ENCODE results near the gene TBC1D22A.
A peak's percentile ranks its signal among the peaks of the same experiment; 100 is the strongest.
"Not testable (repeated sequence)": the region's sequence is repeated elsewhere in the genome, so short reads cannot be mapped to it uniquely, and the experiment has no call there.

TBC1D22A gene

GRCh38 chr22:47164514-47165337 lies 402.3 kb downstream of the TBC1D22A start:
- no peak for DNase-seq

- DNase-seq, result peak; percentile 63 to 84
These were observed 403.0 kb downstream of the TBC1D22A start for GRCh38 chr22:47165338-47166032.

- DNase-seq, result peak in 1 of 2 experiments; percentile 84
These were observed 403.6 kb downstream of the TBC1D22A start for GRCh38 chr22:47166033-47166404.

GRCh38 chr22:47166446-47167016 lies 404.1 kb downstream of the TBC1D22A start:
- DNase-seq, result no peak

- DNase-seq, result no peak
These were observed 404.6 kb downstream of the TBC1D22A start for GRCh38 chr22:47167056-47167455.

GRCh38 chr22:47167921-47168320 lies 405.5 kb downstream of the TBC1D22A start:
- not testable (repeated sequence) for DNase-seq

- DNase-seq, result no peak
These were observed 406.0 kb downstream of the TBC1D22A start for GRCh38 chr22:47168441-47168840.

- peak in 1 of 2 experiments; percentile 18 for DNase-seq
These were observed 406.7 kb downstream of the TBC1D22A start for GRCh38 chr22:47168900-47169800.

- DNase-seq, result no peak
These were observed 407.3 kb downstream of the TBC1D22A start for GRCh38 chr22:47169801-47170140.

GRCh38 chr22:47170511-47171440 lies 408.3 kb downstream of the TBC1D22A start:
- DNase-seq, result not testable (repeated sequence)

GRCh38 chr22:47171441-47172221 lies 409.2 kb downstream of the TBC1D22A start:
- no peak for DNase-seq

GRCh38 chr22:47172771-47173534 lies 410.5 kb downstream of the TBC1D22A start:
- no peak for DNase-seq

GRCh38 chr22:47173535-47174021 lies 411.1 kb downstream of the TBC1D22A start:
- DNase-seq, result no peak

- DNase-seq, result no peak
These were observed 411.6 kb downstream of the TBC1D22A start for GRCh38 chr22:47174096-47174495.

GRCh38 chr22:47174671-47175112 lies 412.2 kb downstream of the TBC1D22A start:
- no peak for DNase-seq

GRCh38 chr22:47175151-47176025 lies 412.9 kb downstream of the TBC1D22A start:
- no peak for DNase-seq

- no peak for DNase-seq
These were observed 413.6 kb downstream of the TBC1D22A start for GRCh38 chr22:47176026-47176389.

GRCh38 chr22:47176573-47177333 lies 414.3 kb downstream of the TBC1D22A start:
- DNase-seq, result no peak
